ENCODE measurements around the gene DNAH1.

GRCh38 chr3:52439426-52440248 lies 123.5 kb downstream of the DNAH1 start:
- TF ChIP-seq EZH2phosphoT487 (IDR thresholded peaks at IDR 0.05) (no peak), CTCF (IDR thresholded peaks at IDR 0.05) (no peak)

Measured in neural progenitor cell (in vitro differentiated cells).